Thyroid gland (tissue), 4 donors: ENCODE data around the gene KCNC3. TPM values are rescaled to one million over a fixed set of nuclear protein-coding genes. Genes with fewer than 3 reads are reported as not detected.

ENCODE experiments used
- DNase-seq, 2 donors: peaks; one replicate each; pipeline ENCODE4 v3.0.0-alpha.2; 2019
- H3K27ac ChIP-seq, 3 donors: fragments of 200-600 bp; sonication (generic); 1 replicate in 2 of 3; 2 replicates in 1 of 3; pipeline ENCODE4 v1.5.1; 2016 to 2019; ENCODE audit warnings: mild to moderate bottlenecking in 1 of 3, moderate library complexity in 1 of 3
- H3K27me3 ChIP-seq: fragments of 200-600 bp; sonication (generic); one replicate; pipeline ENCODE4 v1.5.1; 2019
- H3K36me3 ChIP-seq, 2 donors: fragments of 200-600 bp; sonication (generic); one replicate each; pipeline ENCODE4 v1.5.1; 2016 to 2019
- H3K4me1 ChIP-seq, 2 donors: fragments of 200-600 bp; sonication (generic); one replicate each; pipeline ENCODE4 v1.5.1; 2017 to 2019
- H3K4me3 ChIP-seq, 3 donors: fragments of 200-600 bp; sonication (generic); replicated peaks in 1 of 3; 1 replicate in 2 of 3; 2 replicates in 1 of 3; pipeline ENCODE4 v1.5.1; 2016; ENCODE audit warnings: mild to moderate bottlenecking in 1 of 3
- H3K9me3 ChIP-seq: fragments of 200-600 bp; sonication (generic); one replicate; pipeline ENCODE4 v1.5.1; 2017
- POLR2A ChIP-seq, 2 donors: fragments of 450-650 bp; IDR thresholded peaks; one replicate each; pipeline ENCODE4 v1.6.1; 2017; ENCODE audit warnings: antibody characterized with exemption in 2 of 2, mild to moderate bottlenecking in 2 of 2, moderate library complexity in 1 of 2
- WGBS, 2 donors: methylation state at CpG; one replicate each; pipeline ENCODE4 v1.1.5; 2017; 5-methylcytosine and 5-hydroxymethylcytosine counted together
- intact Hi-C: fragments of 100-400 bp; cut with DNase I; formaldehyde crosslinking; loops from one replicate; pipeline ENCODE4 v1.15.1; 2023
- total RNA-seq, 4 donors: library from RNA; depleted of rRNA; stranded (reverse); fragments of >200 nt; gene quantifications; one replicate each; pipeline ENCODE4 v1.2.3, GENCODE V29; 2016
- TF ChIP-seq, protein P1 (sequence below), 6 experiments: fragments of 200-600 bp in 3 of 6; fragments of 450-650 bp in 3 of 6; sonication (generic) in 3 of 6; IDR thresholded peaks; one replicate each; pipeline ENCODE4 v1.5.1; 2016 to 2019; ENCODE audit warnings: antibody characterized with exemption in 6 of 6, mild to moderate bottlenecking in 2 of 6, inconsistent platforms in 1 of 6, moderate library complexity in 1 of 6

Gene KCNC3
- total RNA-seq, 4 donors from 2014 or later = 5.9 to 32.8 (median 17.2) TPM

DNA sequence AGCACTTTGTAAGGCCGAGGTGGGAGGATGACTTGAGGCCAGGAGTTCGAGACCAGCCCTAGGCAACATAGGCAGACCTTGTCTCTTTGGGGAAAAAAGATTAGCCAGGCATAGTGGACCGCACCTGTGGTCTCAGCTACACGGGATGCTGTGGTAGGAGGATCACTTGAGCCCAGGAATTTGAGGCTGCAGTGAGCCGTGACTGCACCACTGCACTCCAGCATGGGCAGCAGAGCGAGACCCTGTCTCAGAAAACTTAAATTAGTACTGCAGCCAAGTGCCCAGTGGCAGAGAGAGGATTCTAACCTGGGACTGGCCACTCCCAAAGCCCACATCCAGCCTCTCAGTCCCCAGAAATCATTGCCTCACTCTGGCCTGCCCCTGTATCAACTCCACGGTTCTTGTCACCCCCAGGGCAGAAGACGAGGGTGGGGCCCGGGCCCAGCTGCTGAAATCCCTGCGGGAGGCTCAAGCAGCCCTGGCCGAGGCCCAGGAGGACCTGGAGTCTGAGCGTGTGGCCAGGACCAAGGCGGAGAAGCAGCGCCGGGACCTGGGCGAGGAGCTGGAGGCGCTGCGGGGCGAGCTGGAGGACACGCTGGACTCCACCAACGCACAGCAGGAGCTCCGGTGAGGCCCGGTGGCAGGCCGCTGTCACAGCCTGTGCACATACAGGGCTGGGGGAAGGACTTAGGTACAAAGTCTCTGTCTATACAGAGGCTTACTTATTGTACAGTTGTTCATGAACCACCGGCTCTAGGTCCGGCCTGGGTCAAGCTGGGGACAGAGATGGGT, 53.4 kb downstream of the KCNC3 start:
- 34 to 65% methylated on average over 13 to 19 of the region's 26 CpGs for WGBS, 2 donors
- Histone ChIP-seq H3K27ac (no peak overlapping the region), H3K9me3 (no peaks in the 10 kb centered on the region), H3K4me3 (no peak overlapping the region), H3K27me3 (no peaks in the 10 kb centered on the region), H3K4me1 (no peaks in the 10 kb centered on the region), H3K36me3 (peaks cover 50 to 57% of the 10 kb centered on the region in 2 donors)
- no peak for TF ChIP-seq POLR2A (IDR thresholded peaks at IDR 0.05)
- TF ChIP-seq, protein P1, sequence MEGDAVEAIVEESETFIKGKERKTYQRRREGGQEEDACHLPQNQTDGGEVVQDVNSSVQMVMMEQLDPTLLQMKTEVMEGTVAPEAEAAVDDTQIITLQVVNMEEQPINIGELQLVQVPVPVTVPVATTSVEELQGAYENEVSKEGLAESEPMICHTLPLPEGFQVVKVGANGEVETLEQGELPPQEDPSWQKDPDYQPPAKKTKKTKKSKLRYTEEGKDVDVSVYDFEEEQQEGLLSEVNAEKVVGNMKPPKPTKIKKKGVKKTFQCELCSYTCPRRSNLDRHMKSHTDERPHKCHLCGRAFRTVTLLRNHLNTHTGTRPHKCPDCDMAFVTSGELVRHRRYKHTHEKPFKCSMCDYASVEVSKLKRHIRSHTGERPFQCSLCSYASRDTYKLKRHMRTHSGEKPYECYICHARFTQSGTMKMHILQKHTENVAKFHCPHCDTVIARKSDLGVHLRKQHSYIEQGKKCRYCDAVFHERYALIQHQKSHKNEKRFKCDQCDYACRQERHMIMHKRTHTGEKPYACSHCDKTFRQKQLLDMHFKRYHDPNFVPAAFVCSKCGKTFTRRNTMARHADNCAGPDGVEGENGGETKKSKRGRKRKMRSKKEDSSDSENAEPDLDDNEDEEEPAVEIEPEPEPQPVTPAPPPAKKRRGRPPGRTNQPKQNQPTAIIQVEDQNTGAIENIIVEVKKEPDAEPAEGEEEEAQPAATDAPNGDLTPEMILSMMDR (IDR thresholded peaks at IDR 0.05) = no peak
- intact Hi-C loops = no loop called here
- DNase-seq = peak; percentile 72 to 74

DNA sequence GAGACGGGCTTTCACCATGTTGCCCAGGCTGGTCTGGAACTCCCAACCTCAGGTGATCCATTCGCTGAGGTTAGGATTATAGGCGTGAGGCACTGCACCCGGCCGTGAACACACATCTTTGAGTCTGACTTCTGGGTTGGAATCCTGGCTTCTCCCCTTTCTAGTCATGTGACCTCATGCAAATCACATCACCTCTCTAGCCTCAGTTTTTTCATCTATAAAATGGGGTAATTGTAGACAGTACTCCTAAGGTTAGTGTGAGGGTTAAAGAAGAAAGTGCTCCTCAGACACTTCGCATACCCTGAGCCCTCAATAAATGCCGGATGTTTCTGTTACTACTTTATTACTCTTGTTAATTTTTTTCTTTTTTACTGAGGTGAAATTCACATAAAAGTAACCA, 55.4 kb downstream of the KCNC3 start:
- WGBS, 2 donors = 94 to 95% methylated on average over 7 of the region's 7 CpGs
- no peaks in the 10 kb centered on the region for H3K27me3 ChIP-seq
- peaks cover 47 to 48% of the 10 kb centered on the region in 2 donors for H3K36me3 ChIP-seq

DNA sequence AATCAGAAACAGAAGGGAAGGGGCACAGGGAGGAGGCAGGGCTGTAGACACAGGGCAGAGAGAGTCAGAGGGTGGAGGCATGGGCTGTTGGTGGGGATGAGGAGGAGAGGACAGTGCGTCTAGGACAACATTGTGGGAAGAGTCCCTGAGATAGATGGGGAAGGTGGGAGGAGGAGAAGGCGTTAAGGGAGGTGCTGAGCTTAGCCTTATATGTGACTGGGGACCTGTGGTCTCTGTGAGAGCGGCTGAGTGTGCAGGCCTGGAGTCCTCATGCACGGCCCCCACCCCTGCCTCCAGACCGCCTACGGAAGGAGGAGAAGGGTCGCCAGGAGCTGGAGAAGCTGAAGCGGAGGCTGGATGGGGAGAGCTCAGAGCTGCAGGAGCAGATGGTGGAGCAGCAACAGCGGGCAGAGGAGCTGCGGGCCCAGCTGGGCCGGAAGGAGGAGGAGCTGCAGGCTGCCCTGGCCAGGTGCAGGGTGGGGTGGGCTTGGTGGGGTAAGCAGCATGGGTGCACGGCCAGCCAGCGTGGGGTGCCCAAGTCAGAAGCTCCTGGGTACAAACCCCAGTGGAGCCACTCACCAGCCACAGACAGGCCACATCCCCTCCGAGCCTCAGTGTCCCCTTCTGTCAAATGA, 56.8 kb downstream of the KCNC3 start:
- peaks cover 47 to 52% of the 10 kb centered on the region in 2 donors for H3K36me3 ChIP-seq
- TF ChIP-seq POLR2A (IDR thresholded peaks at IDR 0.05) = no peak
- TF ChIP-seq, protein P1 (IDR thresholded peaks at IDR 0.05) = no peak
- 92 to 93% methylated on average over 14 of the region's 14 CpGs for WGBS, 2 donors
- no peaks in the 10 kb centered on the region for H3K4me1 ChIP-seq
- H3K27ac ChIP-seq = no peak overlapping the region
- H3K9me3 ChIP-seq = no peaks in the 10 kb centered on the region
- H3K27me3 ChIP-seq = no peaks in the 10 kb centered on the region
- DNase-seq = no peak
- intact Hi-C loops = no loop called here
- no peak overlapping the region for H3K4me3 ChIP-seq

More for the DNA sequence above, 55.4 kb downstream of the KCNC3 start:
- H3K9me3 ChIP-seq = no peaks in the 10 kb centered on the region
- TF ChIP-seq POLR2A (IDR thresholded peaks at IDR 0.05) = no peak
- TF ChIP-seq, protein P1 (IDR thresholded peaks at IDR 0.05) = no peak
- no peaks in the 10 kb centered on the region for H3K4me1 ChIP-seq
- H3K27ac ChIP-seq = no peak overlapping the region
- intact Hi-C loops = no loop called here
- H3K4me3 ChIP-seq = no peak overlapping the region
- DNase-seq = no peak

DNA sequence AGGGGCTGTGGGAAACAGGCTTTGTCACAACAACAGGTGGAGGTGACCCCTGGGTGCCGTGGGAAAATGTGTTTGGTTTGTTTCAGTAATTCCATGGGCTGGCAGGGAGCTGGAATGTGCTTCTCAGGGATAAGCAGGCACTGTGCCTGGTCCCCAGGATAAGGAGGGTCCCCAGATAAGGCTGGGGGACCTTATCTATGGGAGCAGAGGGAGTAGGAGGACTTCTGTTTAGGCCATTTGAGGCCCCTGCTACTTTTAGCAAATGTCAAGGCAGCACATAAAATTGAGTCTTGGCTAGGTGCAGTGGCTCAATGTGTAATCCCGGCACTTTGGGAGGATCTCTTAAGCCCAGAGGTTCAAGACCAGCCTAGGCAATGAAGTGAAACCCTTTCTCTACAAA, 59.5 kb downstream of the KCNC3 start:
- Histone ChIP-seq H3K9me3 (no peaks in the 10 kb centered on the region), H3K27me3 (no peaks in the 10 kb centered on the region), H3K36me3 (peaks cover 39 to 44% of the 10 kb centered on the region in 2 donors), H3K27ac (no peak overlapping the region), H3K4me1 (no peaks in the 10 kb centered on the region), H3K4me3 (no peak overlapping the region)
- 68 to 83% methylated on average over 2 of the region's 2 CpGs for WGBS, 2 donors
- intact Hi-C loops = no loop called here
- no peak for DNase-seq
- TF ChIP-seq, protein P1 (IDR thresholded peaks at IDR 0.05) = no peak
- no peak for TF ChIP-seq POLR2A (IDR thresholded peaks at IDR 0.05)

DNA sequence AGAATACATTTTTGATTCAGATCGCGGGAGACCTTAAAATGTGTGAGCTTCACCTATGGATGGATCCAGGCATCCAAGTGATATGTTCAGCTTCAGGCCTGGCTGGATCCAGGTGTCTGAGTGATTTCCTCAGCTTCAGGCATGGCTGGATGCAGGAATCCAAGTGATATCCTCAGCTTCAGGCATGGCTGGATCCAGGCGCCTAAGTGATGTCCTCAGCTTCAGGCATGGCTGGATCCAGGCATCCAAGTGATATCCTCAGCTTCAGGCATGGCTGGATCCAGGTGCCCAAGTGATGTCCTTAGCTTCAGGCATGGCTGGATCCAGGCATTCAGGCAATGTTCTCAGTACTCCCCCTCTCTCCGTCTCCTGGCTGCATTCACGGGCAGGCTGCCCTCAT, 60.7 kb downstream of the KCNC3 start:
- no peaks in the 10 kb centered on the region for H3K4me1 ChIP-seq
- no peak overlapping the region for H3K27ac ChIP-seq
- no peaks in the 10 kb centered on the region for H3K27me3 ChIP-seq
- peaks cover 38 to 45% of the 10 kb centered on the region in 2 donors for H3K36me3 ChIP-seq
- 90 to 97% methylated on average over 5 of the region's 5 CpGs for whole genome bisulfite sequencing, 2 donors
- peak in 1 of 2 donors; percentile 7 for DNase-seq
- H3K9me3 ChIP-seq = no peaks in the 10 kb centered on the region
- TF ChIP-seq POLR2A (IDR thresholded peaks at IDR 0.05) = no peak
- TF ChIP-seq, protein P1 (IDR thresholded peaks at IDR 0.05) = no peak
- intact Hi-C loops = no loop called here
- no peak overlapping the region for H3K4me3 ChIP-seq
